Fibroblast of lung (primary cell): Measurements from ENCODE around the gene UGT1A7. TPM values are rescaled to one million over a fixed set of nuclear protein-coding genes. Genes with fewer than 3 reads are reported as not detected.
"Not testable (repeated sequence)": the region's sequence is repeated elsewhere in the genome, so short reads cannot be mapped to it uniquely, and the experiment has no call there.

Experiments used
- DNase-seq, 2 donors: peaks; one replicate each; pipeline versions ENCODE4 v3.0.0 to v3.0.0-alpha.2; 2010; ENCODE audit warnings: low read depth in 2 of 2
- H2AFZ ChIP-seq: 2 replicates; pipeline ENCODE4 v1.5.1; 2012; ENCODE audit warnings: low read length, control low read depth, inconsistent platforms
- H3K27ac ChIP-seq: 2 replicates; pipeline ENCODE4 v1.5.1; 2011; ENCODE audit warnings: low read length, control low read depth; ENCODE audit not compliant: insufficient read depth
- H3K27me3 ChIP-seq: 2 replicates; pipeline ENCODE4 v1.5.1; 2011; ENCODE audit warnings: mild to moderate bottlenecking, low read length; ENCODE audit not compliant: control insufficient read depth, insufficient read depth
- H3K36me3 ChIP-seq: 2 replicates; pipeline ENCODE4 v1.5.1; 2011; ENCODE audit warnings: low read length; ENCODE audit not compliant: control insufficient read depth, insufficient read depth
- H3K4me1 ChIP-seq: 2 replicates; pipeline ENCODE4 v1.5.1; 2011; ENCODE audit warnings: low read length; ENCODE audit not compliant: control insufficient read depth, insufficient read depth; ENCODE audit errors: extremely low read depth
- H3K4me2 ChIP-seq: 2 replicates; pipeline ENCODE4 v1.5.1; 2011; ENCODE audit warnings: low read length, control low read depth; ENCODE audit not compliant: insufficient read depth; ENCODE audit errors: extremely low read depth
- H3K4me3 ChIP-seq, 4 experiments: fragments of 200-600 bp in 1 of 4; sonication (generic) in 1 of 4; replicated peaks in 1 of 4; 2 replicates each; pipeline ENCODE4 v1.5.1; 2011 to 2016; ENCODE audit warnings: low read length in 4 of 4, low read depth in 3 of 4, mild to moderate bottlenecking in 3 of 4, control low read depth in 2 of 4, inconsistent platforms in 1 of 4, mixed read lengths in 1 of 4; ENCODE audit not compliant: insufficient read depth in 1 of 4; ENCODE audit errors: control extremely low read depth in 1 of 4
- H3K79me2 ChIP-seq: 2 replicates; pipeline ENCODE4 v1.5.1; 2012; ENCODE audit warnings: mild to moderate bottlenecking, low read length, inconsistent platforms; ENCODE audit not compliant: control insufficient read depth, insufficient read depth
- H3K9ac ChIP-seq: 2 replicates; pipeline ENCODE4 v1.5.1; 2011; ENCODE audit warnings: mild to moderate bottlenecking, low read length, control low read depth; ENCODE audit not compliant: insufficient read depth
- H3K9me3 ChIP-seq: 2 replicates; pipeline ENCODE4 v1.5.1; 2012; ENCODE audit warnings: low read depth, low read length; ENCODE audit not compliant: control insufficient read depth, insufficient read depth
- H4K20me1 ChIP-seq: 2 replicates; pipeline ENCODE4 v1.5.1; 2011; ENCODE audit warnings: low read length; ENCODE audit not compliant: control insufficient read depth, insufficient read depth; ENCODE audit errors: extremely low read depth
- CTCF ChIP-seq, 2 donors: IDR thresholded peaks in 1 of 2; conservative IDR thresholded peaks in 1 of 2; 1 replicate in 1 of 2; 2 replicates in 1 of 2; pipeline ENCODE4 v1.5.1; 2011 to 2012; ENCODE audit warnings: low read length in 2 of 2, control low read depth in 1 of 2, inconsistent platforms in 1 of 2, low read depth in 1 of 2, mild to moderate bottlenecking in 1 of 2
- EZH2 ChIP-seq: IDR thresholded peaks from 2 replicates; pipeline ENCODE4 v1.5.1; 2012; ENCODE audit warnings: low read length, control low read depth, mild to moderate bottlenecking; ENCODE audit errors: missing control alignments
- polyA minus RNA-seq: library from RNA; depleted of rRNA, polyadenylated mRNA; stranded (reverse); fragments of >200 nt; gene quantifications from 2 replicates; pipeline ENCODE4 v1.2.3, GENCODE V29; 2011; ENCODE audit warnings: low replicate concordance
- polyA plus RNA-seq, 2 donors: library from polyadenylated mRNA; depleted of rRNA in 1 of 2; stranded (reverse) in 1 of 2; unstranded in 1 of 2; fragments of >200 nt; gene quantifications; 2 replicates each; pipeline ENCODE4 v1.2.1, GENCODE V29; 2011 to 2012; ENCODE audit warnings: missing spikeins in 1 of 2
- total RNA-seq: library from RNA; depleted of rRNA; stranded (reverse); fragments of >200 nt; gene quantifications from 2 replicates; pipeline ENCODE4 v1.2.1, GENCODE V29; 2014

UGT1A7 gene
- total RNA-seq, result not detected in 2 replicates
- not detected in 2 replicates for polyA plus RNA-seq
- not detected in 2 replicates for polyA plus RNA-seq (2012)
- not detected in 2 replicates for polyA minus RNA-seq

DNA sequence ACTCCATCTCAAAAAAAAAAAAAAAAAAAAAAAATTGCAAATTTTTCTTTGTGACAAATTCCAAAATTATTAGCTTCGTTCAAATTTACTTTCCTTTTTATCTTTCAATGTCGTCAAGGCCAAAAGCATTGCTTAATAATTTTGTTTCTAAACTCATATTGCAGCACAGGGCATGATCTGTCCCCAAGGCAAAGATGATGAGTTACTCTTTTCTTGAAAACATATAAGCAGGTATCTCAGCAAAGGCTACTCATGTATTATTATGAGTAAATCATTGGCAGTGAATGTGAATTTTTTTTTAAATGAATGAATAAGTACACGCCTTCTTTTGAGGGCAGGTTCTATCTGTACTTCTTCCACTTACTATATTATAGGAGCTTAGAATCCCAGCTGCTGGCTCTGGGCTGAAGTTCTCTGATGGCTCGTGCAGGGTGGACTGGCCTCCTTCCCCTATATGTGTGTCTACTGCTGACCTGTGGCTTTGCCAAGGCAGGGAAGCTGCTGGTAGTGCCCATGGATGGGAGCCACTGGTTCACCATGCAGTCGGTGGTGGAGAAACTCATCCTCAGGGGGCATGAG is at the start of gene UGT1A7:
Gene UGT1A7 (plus strand): TSS at position 381 of the 579 bp plus-strand sequence. CDS start 37 bp downstream, at position 418.
- no peak within 1 kb of the TSS for H2AFZ ChIP-seq
- H3K27ac ChIP-seq, result no peak within 1 kb of the TSS
- no peaks in the 10 kb centered on the region for H3K79me2 ChIP-seq
- H3K4me1 ChIP-seq, result no peaks in the 10 kb centered on the region
- no peak within 1 kb of the TSS for H3K4me2 ChIP-seq
- H4K20me1 ChIP-seq, result no peaks in the 10 kb centered on the region
- TF ChIP-seq EZH2, result no peak
- no peak within 1 kb of the TSS for H3K9ac ChIP-seq
- no peak within 1 kb of the TSS for H3K4me3 ChIP-seq
- no peak for DNase-seq
- no peaks in the 10 kb centered on the region for H3K9me3 ChIP-seq
- H3K27me3 ChIP-seq, result no peaks in the 10 kb centered on the region
- H3K36me3 ChIP-seq, result no peaks in the 10 kb centered on the region

DNA sequence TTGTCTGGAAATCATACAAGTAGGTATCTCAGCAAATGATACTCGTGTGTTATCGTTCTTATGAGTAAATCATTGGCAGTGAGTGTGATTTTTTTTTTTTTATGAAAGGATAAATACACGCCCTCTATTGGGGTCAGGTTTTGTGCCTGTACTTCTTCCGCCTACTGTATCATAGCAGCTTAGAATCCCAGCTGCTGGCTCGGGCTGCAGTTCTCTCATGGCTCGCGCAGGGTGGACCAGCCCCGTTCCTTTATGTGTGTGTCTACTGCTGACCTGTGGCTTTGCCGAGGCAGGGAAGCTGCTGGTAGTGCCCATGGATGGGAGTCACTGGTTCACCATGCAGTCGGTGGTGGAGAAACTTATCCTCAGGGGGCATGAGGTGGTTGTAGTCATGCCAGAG is 45.4 kb upstream of the UGT1A7 start, which contains the start of gene UGT1A10:
Gene UGT1A10 (plus strand): TSS at position 143 of the 400 bp plus-strand sequence. CDS start 75 bp downstream, at position 218.
- not testable (repeated sequence) for H3K9me3 ChIP-seq, H3K79me2 ChIP-seq, H3K4me2 ChIP-seq, H4K20me1 ChIP-seq, H2AFZ ChIP-seq, H3K27me3 ChIP-seq, H3K4me3 ChIP-seq, DNase-seq, H3K9ac ChIP-seq, H3K27ac ChIP-seq, H3K4me1 ChIP-seq, H3K36me3 ChIP-seq

- Histone ChIP-seq H3K4me3 (no peak overlapping the region), H3K9me3 (no peaks in the 10 kb centered on the region), H3K9ac (no peak overlapping the region), H2AFZ (no peak overlapping the region), H3K4me1 (no peaks in the 10 kb centered on the region), H4K20me1 (no peaks in the 10 kb centered on the region), H3K4me2 (no peak overlapping the region), H3K36me3 (no peaks in the 10 kb centered on the region), H3K79me2 (no peaks in the 10 kb centered on the region), H3K27ac (no peak overlapping the region), H3K27me3 (no peaks in the 10 kb centered on the region)
- no peak for DNase-seq
- no peak for TF ChIP-seq EZH2
- TF ChIP-seq CTCF (conservative IDR thresholded peaks at IDR 0.05 in 1 of 2, IDR thresholded peaks at IDR 0.05 in 1 of 2; ENCODE audit: low read depth in 1 of 2, low read length in 2 of 2), result no peak
Measured at GRCh38 chr2:233638836-233639235, 42.9 kb upstream of the UGT1A7 start.

- no peak for TF ChIP-seq EZH2
- TF ChIP-seq CTCF (conservative IDR thresholded peaks at IDR 0.05 in 1 of 2, IDR thresholded peaks at IDR 0.05 in 1 of 2; ENCODE audit: low read depth in 1 of 2, low read length in 2 of 2), result no peak
- Histone ChIP-seq H3K4me3 (no peak overlapping the region), H3K9ac (no peak overlapping the region), H3K9me3 (no peaks in the 10 kb centered on the region), H4K20me1 (no peaks in the 10 kb centered on the region), H2AFZ (no peak overlapping the region), H3K4me2 (no peak overlapping the region), H3K4me1 (no peaks in the 10 kb centered on the region), H3K79me2 (no peaks in the 10 kb centered on the region), H3K27me3 (no peaks in the 10 kb centered on the region), H3K36me3 (no peaks in the 10 kb centered on the region), H3K27ac (no peak overlapping the region)
- no peak for DNase-seq
Measured at GRCh38 chr2:233639860-233640259, 41.8 kb upstream of the UGT1A7 start.
